ENCODE measurements around the gene SEPTIN8. TPM values are rescaled to one million over a fixed set of nuclear protein-coding genes. Genes with fewer than 3 reads are reported as not detected.

SEPTIN8 gene, protein sequence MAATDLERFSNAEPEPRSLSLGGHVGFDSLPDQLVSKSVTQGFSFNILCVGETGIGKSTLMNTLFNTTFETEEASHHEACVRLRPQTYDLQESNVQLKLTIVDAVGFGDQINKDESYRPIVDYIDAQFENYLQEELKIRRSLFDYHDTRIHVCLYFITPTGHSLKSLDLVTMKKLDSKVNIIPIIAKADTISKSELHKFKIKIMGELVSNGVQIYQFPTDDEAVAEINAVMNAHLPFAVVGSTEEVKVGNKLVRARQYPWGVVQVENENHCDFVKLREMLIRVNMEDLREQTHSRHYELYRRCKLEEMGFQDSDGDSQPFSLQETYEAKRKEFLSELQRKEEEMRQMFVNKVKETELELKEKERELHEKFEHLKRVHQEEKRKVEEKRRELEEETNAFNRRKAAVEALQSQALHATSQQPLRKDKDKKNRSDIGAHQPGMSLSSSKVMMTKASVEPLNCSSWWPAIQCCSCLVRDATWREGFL
- total RNA-seq (2014; rRNA removed; shearing (Covaris generic)), result 33.8 and 36.1 TPM in 2 replicates

DNA sequence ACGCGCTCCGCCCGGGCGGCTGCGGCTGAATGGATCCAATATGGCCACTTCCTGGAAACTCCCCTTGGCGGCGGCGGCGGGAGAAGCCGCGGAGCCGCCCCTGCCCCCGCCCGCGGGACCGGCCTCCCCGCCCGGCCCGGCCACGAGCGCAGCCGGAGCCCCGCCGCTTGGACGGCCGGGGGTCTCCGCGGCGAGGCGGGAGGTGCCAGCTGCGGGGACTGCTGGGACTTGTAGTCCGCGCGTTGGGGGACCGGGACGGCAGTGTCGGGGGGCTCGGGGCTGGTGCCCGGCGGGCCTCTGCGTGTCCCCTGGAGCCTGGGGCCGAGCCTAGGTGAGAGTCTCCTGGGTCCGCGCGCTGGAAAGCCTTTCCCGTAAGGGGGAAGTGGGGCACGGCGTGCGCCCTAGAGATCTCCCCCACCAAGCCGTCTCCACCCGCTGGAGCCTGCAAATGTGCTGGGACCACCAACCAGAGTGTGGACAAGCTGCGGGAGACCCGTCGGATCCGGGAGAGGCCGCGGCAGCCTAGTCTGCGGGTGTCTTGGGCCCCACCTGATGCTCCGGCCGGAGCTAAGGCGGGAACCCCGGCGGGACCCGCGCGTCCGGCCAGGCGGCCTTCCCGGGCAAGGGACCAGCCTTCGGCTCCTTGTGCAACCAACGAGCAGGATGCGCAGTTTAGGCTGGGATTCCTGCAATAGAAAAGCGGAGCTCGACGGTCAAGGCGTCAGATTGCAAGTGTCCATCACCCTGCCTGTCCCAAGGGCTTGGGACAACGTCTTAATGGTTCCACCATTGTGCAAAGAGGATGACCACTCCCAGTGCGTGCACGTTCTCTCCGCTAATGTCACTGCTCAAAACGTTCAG lies at the start of gene SEPTIN8:
Gene SEPTIN8, minus strand, starts transcription at position 31 of the 861 bp plus-strand sequence. CDS start 102 bp downstream, outside the sequence.

DNA sequence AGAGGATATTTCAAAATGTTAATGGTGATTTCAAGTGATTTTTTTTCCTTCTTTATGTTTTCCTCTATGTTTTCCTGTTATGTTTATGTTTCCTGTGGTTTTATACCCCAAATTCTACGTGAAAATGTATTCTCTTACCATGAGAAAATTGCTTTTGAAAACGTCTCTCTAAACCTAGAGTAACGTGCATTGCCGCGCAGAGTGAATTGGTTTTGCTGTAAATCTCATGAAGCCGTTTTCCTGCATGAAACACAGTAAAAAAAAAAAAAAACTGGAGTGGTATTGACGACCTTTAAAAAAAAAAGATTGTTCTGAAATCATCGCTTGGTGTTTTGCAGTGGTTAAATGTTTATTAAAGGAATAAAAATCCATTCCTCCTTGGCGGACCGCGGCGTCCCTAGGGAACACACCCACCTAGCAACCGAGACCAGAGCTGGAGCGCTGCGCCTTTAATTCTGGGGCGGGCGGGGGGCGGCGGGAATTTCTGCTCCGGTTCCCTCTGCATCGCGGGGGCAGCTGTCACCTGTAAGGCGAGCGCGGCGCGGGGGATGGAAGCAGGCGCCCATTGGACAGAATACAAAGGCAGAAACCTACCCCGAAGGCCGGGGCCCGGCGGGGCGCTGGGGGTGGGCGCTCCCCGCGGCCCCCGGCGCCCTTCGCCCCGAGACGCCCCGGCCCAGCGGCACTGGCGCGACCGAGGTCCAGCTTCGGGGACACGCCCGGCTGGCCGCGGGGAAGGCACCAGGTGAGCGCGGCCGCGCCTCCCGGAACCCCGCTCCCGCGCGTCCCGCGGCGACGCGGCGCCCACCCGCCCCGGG lies 36.0 kb upstream of the SEPTIN8 start, which contains the start of gene SOWAHA:
Gene SOWAHA, plus strand, starts transcription at position 522 of the 818 bp plus-strand sequence. CDS start 320 bp downstream, outside the sequence.

DNA sequence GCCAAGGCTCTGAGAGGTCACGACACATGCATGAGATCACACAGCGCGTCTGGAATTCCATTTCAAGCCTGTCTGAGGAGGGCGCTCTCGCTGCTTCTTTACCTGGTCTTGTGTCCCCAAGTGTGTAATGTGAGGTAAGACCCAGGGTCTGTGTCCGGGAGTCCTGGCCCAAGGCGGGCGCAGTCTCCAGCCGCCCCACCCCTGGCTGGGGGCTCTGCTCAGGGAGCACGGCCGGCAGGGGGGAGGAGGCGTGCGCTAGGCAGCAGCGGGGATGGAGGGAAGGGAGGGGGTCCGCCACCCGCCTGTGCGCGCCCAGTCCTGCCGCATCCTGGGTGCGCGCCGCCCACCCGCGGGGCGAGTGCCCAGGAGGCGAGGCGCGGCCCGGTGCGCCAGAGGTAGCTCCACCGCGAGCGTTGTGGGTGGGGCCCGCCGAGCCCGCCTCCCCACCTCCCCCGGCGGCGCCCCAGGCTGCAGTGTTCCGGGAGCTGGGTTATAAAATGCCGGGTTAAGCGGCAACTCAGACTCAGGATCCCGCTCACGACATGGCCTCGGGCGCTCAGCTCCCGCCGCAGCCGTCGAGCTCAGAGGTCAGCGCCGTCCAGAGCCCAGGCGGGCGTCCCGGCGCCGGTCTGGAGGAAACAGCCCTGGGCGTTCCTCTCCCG lies 30.0 kb downstream of the SEPTIN8 start, which contains the start of gene CCNI2:
Gene CCNI2, plus strand, starts transcription at position 473 of the 662 bp plus-strand sequence. Its CDS starts 70 bp downstream, at position 543.

DNA sequence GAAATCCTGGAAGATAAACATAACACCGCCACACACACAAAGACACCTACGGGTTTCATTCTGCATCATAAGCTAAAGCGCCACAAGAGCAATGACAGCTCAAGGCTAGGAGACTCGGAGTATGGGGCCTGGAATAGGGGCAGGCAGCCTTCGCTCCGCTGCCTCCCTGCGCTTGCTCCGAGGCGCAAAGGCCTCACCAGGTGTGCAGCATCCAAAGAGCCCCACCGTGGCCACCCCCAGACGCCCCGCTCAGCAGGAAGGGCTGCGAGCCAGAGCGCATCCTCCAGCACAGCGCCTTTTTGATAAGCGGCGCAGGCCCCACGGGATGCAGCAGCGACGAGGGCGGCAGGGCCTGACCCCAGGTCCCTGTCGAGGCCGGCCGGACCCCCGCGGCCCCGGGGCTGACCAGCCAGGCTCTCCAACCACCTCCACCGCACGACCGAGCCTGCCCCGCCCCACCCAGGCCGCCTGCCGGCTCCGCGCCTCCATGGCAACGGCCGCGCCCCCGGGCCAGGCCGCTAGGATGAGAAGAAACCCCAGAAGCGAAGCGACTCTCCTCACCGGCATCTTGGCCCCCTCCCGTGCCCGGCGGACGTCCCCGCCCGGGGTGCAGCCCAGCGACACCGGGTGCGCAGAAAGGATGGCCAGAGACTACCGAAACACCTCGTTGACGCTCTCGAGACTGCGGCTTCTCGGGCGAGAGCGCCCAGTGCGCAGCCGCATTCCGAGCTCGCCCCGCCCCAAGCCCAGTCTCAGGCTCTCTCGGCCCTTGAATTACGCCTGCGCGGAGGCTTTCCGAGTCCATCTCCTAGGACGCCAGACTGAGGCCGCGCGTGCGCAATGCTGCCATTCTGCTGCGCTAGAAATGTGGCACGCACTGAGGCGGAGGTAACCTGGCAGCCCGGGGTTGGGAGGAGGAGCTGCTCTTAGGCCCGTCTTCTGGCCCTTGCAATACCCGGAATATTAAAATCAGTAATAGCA lies 39.9 kb downstream of the SEPTIN8 start, which contains the start of gene KIF3A:
Gene KIF3A, minus strand, starts transcription at position 694 of the 981 bp plus-strand sequence. Its CDS starts 127 bp downstream, at position 567.

Other genes with a start within 250 kb of the SEPTIN8 start
- not detected in 2 replicates for gene IL5, start 233.7 kb downstream of the SEPTIN8 start, total RNA-seq (2014; rRNA removed; shearing (Covaris generic))
- 16.9 and 23.4 TPM in 2 replicates for gene RAD50, start 220.3 kb downstream of the SEPTIN8 start, total RNA-seq (2014; rRNA removed; shearing (Covaris generic))
- 0.42 TPM in 1 of 2 replicates, not detected in the other for gene IL13, start 119.1 kb downstream of the SEPTIN8 start, total RNA-seq (2014; rRNA removed; shearing (Covaris generic))
- not detected in 2 replicates for gene IL4, start 103.2 kb downstream of the SEPTIN8 start, total RNA-seq (2014; rRNA removed; shearing (Covaris generic))
- gene KIF3A, start 39.7 kb downstream of the SEPTIN8 start, total RNA-seq (2014; rRNA removed; shearing (Covaris generic)), result 8.1 and 10.6 TPM in 2 replicates
- gene CCNI2, start 29.8 kb downstream of the SEPTIN8 start, total RNA-seq (2014; rRNA removed; shearing (Covaris generic)), result 0.19 TPM in 1 of 2 replicates, not detected in the other
- 0.15 and 0.32 TPM in 2 replicates for gene SOWAHA, start 36.1 kb upstream of the SEPTIN8 start, total RNA-seq (2014; rRNA removed; shearing (Covaris generic))
- gene SHROOM1, start 53.4 kb upstream of the SEPTIN8 start, total RNA-seq (2014; rRNA removed; shearing (Covaris generic)), result 9.9 and 14.4 TPM in 2 replicates
- gene GDF9, start 89.2 kb upstream of the SEPTIN8 start, total RNA-seq (2014; rRNA removed; shearing (Covaris generic)), result 0.16 and 0.23 TPM in 2 replicates
- gene UQCRQ, start 89.4 kb upstream of the SEPTIN8 start, total RNA-seq (2014; rRNA removed; shearing (Covaris generic)), result 325 and 380 TPM in 2 replicates
- gene LEAP2, start 96.4 kb upstream of the SEPTIN8 start, total RNA-seq (2014; rRNA removed; shearing (Covaris generic)), result 0.11 TPM in 2 replicates
- 31.7 and 34.9 TPM in 2 replicates for gene AFF4, start 186.4 kb upstream of the SEPTIN8 start, total RNA-seq (2014; rRNA removed; shearing (Covaris generic))
- 7.7 and 9.5 TPM in 2 replicates for gene ZCCHC10, start 249.3 kb upstream of the SEPTIN8 start, total RNA-seq (2014; rRNA removed; shearing (Covaris generic))

Data from A375 (cell line).